Measurements from ENCODE around the gene CCDC91. TPM values are rescaled to one million over a fixed set of nuclear protein-coding genes. Genes with fewer than 3 reads are reported as not detected.
"Not testable (repeated sequence)": the region's sequence is repeated elsewhere in the genome, so short reads cannot be mapped to it uniquely, and the experiment has no call there.

CCDC91 gene
- total RNA-seq, 1 donor from 2014 or later = 11.8 TPM

DNA sequence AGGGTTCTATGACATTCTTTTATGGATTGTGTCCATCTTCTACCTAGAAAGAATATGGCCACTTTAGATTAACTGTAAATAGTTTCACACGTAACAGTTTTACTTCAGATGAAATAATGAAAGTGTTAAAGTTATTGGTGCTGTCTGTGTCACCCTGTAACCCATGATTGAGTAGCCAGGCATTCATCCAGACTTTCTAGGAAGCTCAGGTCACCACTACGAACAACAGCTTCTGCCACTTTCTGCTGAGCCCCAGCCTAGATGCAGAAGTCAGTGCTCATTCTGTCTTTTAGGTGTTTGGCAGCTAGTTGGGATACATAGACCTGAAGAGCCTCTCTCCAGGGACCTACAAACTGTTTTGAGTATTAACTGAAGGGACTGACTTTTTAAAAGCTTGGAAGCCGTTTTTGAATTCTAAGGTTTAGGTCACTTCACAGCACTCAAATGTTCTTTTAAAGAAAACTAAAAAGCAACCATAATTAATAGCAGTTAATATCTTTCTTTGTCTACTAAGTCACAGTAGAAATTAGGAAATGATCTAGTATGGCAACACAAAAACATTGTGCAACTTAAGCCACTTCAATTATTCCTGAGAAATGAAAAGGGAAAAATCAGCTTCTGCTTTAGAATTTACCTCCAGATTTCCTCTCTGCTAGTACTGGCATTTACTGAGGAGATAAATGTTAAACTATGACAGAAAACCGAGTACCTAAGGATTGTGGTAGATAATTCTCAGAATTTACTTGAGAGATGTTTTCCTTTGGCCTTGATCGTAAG, 266.9 kb downstream of the CCDC91 start:
- H3K4me3 ChIP-seq (ENCODE audit: low read depth, low read length) = no peak overlapping the region
- DNase-seq (ENCODE audit: low read depth) = no peak
- TF ChIP-seq CTCF (conservative IDR thresholded peaks at IDR 0.05; ENCODE audit: low read depth, low read length) = no peak

- TF ChIP-seq CTCF (conservative IDR thresholded peaks at IDR 0.05; ENCODE audit: low read depth, low read length) = no peak
- no peak for DNase-seq (ENCODE audit: low read depth)
- H3K4me3 ChIP-seq (ENCODE audit: low read depth, low read length) = no peak overlapping the region
Measured at GRCh38 chr12:28457785-28458184, 267.5 kb downstream of the CCDC91 start.

GRCh38 chr12:28459481-28459880, 269.2 kb downstream of the CCDC91 start:
- no peak for TF ChIP-seq CTCF (conservative IDR thresholded peaks at IDR 0.05; ENCODE audit: low read depth, low read length)
- DNase-seq (ENCODE audit: low read depth) = no peak

DNA sequence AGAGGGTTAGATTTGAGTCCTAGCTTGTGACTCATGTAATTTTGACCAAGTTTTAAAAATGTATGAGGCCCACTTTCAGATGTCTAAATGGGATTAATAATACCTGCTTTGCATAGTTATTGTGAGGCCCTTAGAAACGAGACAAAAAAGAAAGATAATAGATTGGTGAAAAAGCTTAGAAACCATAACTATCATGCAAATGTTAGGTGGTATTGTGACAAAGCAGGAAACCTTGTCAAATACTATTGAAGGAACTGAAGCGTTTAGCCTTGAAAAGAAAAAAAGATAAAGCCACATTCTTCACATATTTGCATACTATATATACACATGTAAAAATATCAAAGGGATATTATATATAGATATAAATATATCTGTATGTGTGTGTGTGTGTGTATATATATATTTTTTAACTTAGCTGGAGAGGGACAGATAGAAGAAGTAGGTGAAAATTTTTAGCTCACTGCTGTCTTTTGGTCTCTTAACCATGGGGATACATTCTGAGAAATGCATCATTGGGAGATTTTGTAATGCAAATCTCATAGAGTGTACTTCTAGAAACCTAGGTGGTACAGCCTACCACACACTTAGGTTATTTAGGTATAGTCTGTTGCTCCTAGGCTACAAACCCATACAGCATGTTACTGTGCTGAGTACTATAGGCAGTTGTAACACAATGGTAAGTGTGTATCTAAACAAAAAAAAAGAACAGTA, 270.3 kb downstream of the CCDC91 start:
- no peak overlapping the region for H3K4me3 ChIP-seq (ENCODE audit: low read depth, low read length)
- DNase-seq (ENCODE audit: low read depth) = no peak
- no peak for TF ChIP-seq CTCF (conservative IDR thresholded peaks at IDR 0.05; ENCODE audit: low read depth, low read length)

More at GRCh38 chr12:28459481-28459880, 269.2 kb downstream of the CCDC91 start:
- no peak overlapping the region for H3K4me3 ChIP-seq (ENCODE audit: low read depth, low read length)

- no peak for DNase-seq (ENCODE audit: low read depth)
- TF ChIP-seq CTCF (conservative IDR thresholded peaks at IDR 0.05; ENCODE audit: low read depth, low read length) = peak; percentile 24
- no peak overlapping the region for H3K4me3 ChIP-seq (ENCODE audit: low read depth, low read length)
Measured at GRCh38 chr12:28463396-28463795, 273.1 kb downstream of the CCDC91 start.

DNA sequence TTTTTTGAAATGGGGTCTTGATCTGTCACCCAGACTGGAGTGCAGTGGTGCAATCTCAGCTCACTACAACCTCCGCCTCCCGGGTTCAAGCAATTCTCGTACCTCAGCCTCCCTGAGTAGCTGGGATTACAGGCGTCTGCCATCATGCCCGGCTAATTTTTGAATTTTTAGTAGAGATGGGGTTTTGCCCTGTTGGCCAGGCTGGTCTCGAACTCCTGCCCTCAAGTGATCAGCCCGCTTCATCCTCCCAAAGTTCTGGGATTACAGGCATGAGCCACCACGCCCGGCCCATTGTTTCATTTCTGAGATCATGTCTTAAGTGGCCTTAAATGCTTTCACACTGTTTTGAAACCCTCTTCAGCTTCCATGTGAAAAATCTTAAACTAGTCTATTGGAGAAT, 281.5 kb downstream of the CCDC91 start:
- not testable (repeated sequence) for H3K4me3 ChIP-seq (ENCODE audit: low read depth, low read length); DNase-seq (ENCODE audit: low read depth)

- DNase-seq (ENCODE audit: low read depth); H3K4me3 ChIP-seq (ENCODE audit: low read depth, low read length): not testable (repeated sequence)
Measured at GRCh38 chr12:28476206-28476605, 285.9 kb downstream of the CCDC91 start.

- not testable (repeated sequence) for DNase-seq (ENCODE audit: low read depth); H3K4me3 ChIP-seq (ENCODE audit: low read depth, low read length)
Measured at GRCh38 chr12:28479097-28479496, 288.8 kb downstream of the CCDC91 start.
